SK-N-MC (cell line): Measurements from ENCODE around the gene IL17RB.

Experiments used
- EZH2 ChIP-seq: fragments of 200-600 bp; sonication (generic); IDR thresholded peaks from one replicate; pipeline ENCODE4 v1.6.1; 2017; ENCODE audit warnings: antibody characterized with exemption
- FOXP2 ChIP-seq: optimal IDR thresholded peaks from 2 replicates; pipeline ENCODE3; 2011; ENCODE audit warnings: mild to moderate bottlenecking, moderate library complexity; ENCODE audit not compliant: insufficient read depth; ENCODE audit errors: extremely low read length, control extremely low read depth
- POLR2AphosphoS5 ChIP-seq: IDR thresholded peaks from 2 replicates; pipeline ENCODE4 v1.6.1; 2012; ENCODE audit warnings: mild to moderate bottlenecking, low read depth, low read length, borderline replicate concordance

DNA sequence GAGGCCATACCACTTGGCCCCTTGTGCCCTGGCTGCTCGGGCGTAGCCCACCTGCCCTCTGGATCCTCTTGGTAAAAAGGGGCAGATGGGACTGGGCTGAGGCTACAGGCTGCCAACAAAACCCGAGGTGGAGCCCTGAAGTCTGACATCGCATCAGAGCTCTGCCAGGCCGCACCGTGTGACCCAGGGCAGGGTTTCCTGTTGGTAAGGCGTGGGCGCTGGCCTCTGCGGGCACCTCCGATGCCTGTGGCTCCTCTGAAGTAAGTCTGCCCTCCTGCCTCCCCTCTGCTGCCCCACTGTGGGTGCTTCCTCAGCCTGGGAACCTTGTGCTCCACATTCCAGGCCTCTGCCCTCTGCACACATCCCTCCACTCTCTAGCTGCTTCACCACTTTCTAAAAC is 9.0 kb upstream of the IL17RB start:
- TF ChIP-seq EZH2 (no peak), POLR2AphosphoS5 (no peak), FOXP2 (no peak)
